ENCODE measurements around the gene DNMT3A.

- no peak for TF ChIP-seq CTCF (IDR thresholded peaks at IDR 0.05 in 8 of 11, conservative IDR thresholded peaks at IDR 0.05 in 3 of 11)
- no peak for TF ChIP-seq POLR2AphosphoS5 (IDR thresholded peaks at IDR 0.05)
Observed at GRCh38 chr2:25336383-25336841, 5.3 kb downstream of the DNMT3A start.
